Central memory CD8-positive, alpha-beta T cell (primary cell): ENCODE measurements around the gene MCF2L.

Source experiments
- ATAC-seq: fragments of 150-1000 bp; cut with Tn5 transposase; replicated peaks from 2 replicates; pipeline ENCODE4 v1.10.0; 2022; ENCODE audit warnings: mild to moderate bottlenecking, moderate FRiP score, moderate number of reproducible peaks; ENCODE audit not compliant: poor library complexity, severe bottlenecking; ENCODE audit errors: extremely low read depth
- DNase-seq, 2 donors: peaks; one replicate each; pipeline ENCODE4 v3.0.0; 2021; ENCODE audit warnings: low spot score in 2 of 2
- H3K27ac Mint-ChIP-seq: one replicate; pipeline ENCODE4 v1.8.0; 2022; ENCODE audit warnings: low read depth, mild to moderate bottlenecking, moderate library complexity, mixed read lengths
- H3K27me3 Mint-ChIP-seq: one replicate; pipeline ENCODE4 v1.8.0; 2022; ENCODE audit warnings: mixed read lengths
- H3K36me3 Mint-ChIP-seq: one replicate; pipeline ENCODE4 v1.8.0; 2022; ENCODE audit warnings: mild to moderate bottlenecking, moderate library complexity, mixed read lengths; ENCODE audit not compliant: insufficient read depth
- H3K4me1 Mint-ChIP-seq: one replicate; pipeline ENCODE4 v1.8.0; 2022; ENCODE audit warnings: mixed read lengths
- H3K4me3 Mint-ChIP-seq: one replicate; pipeline ENCODE4 v1.8.0; 2022; ENCODE audit warnings: mild to moderate bottlenecking, moderate library complexity, mixed read lengths
- H3K9me3 Mint-ChIP-seq: one replicate; pipeline ENCODE4 v1.8.0; 2022; ENCODE audit warnings: mixed read lengths

Gene MCF2L

GRCh38 chr13:112968910-112969691 is at the start of gene MCF2L:
MCF2L (plus strand) TSS chr13:112969214; CDS start chr13:112969380, 166 bp downstream.
- no peaks in the 10 kb centered on the region for H3K27me3 Mint-ChIP-seq
- peak within 1 kb of the TSS; percentile 86 for H3K4me3 Mint-ChIP-seq
- H3K9me3 Mint-ChIP-seq: no peaks in the 10 kb centered on the region
- H3K27ac Mint-ChIP-seq: peak within 1 kb of the TSS; percentile 62
- peaks cover 6% of the 10 kb centered on the region for H3K36me3 Mint-ChIP-seq
- DNase-seq (peak; percentile 34 to 48), ATAC-seq (peak; percentile 75)
- peaks cover 22% of the 10 kb centered on the region for H3K4me1 Mint-ChIP-seq

GRCh38 chr13:112923962-112924361 is 45.1 kb upstream of the MCF2L start:
- peaks cover 1% of the 10 kb centered on the region for H3K36me3 Mint-ChIP-seq
- no peak overlapping the region for H3K4me3 Mint-ChIP-seq
- DNase-seq (no peak), ATAC-seq (no peak)
- peaks cover under 1% of the 10 kb centered on the region for H3K4me1 Mint-ChIP-seq
- H3K27ac Mint-ChIP-seq: no peak overlapping the region
- peaks cover 62% of the 10 kb centered on the region for H3K27me3 Mint-ChIP-seq
- no peaks in the 10 kb centered on the region for H3K9me3 Mint-ChIP-seq

- Mint-ChIP-seq H3K4me1 (peaks cover 5% of the 10 kb centered on the region), H3K27ac (no peak overlapping the region), H3K36me3 (peaks cover 1% of the 10 kb centered on the region), H3K4me3 (no peak overlapping the region), H3K9me3 (no peaks in the 10 kb centered on the region), H3K27me3 (peaks cover 66% of the 10 kb centered on the region)
- ATAC-seq (no peak), DNase-seq (no peak)
Measured at GRCh38 chr13:112924365-112924764, 44.6 kb upstream of the MCF2L start.

- Mint-ChIP-seq H3K9me3 (no peaks in the 10 kb centered on the region), H3K27ac (no peak overlapping the region), H3K4me3 (no peak overlapping the region), H3K36me3 (peaks cover 1% of the 10 kb centered on the region), H3K4me1 (peaks cover 10% of the 10 kb centered on the region), H3K27me3 (peaks cover 67% of the 10 kb centered on the region)
- DNase-seq: no peak
- ATAC-seq: no peak
Measured at GRCh38 chr13:112926003-112926402, 43.0 kb upstream of the MCF2L start.

GRCh38 chr13:112926993-112927392 is 42.0 kb upstream of the MCF2L start:
- DNase-seq: no peak
- Mint-ChIP-seq H3K4me1 (peaks cover 10% of the 10 kb centered on the region), H3K27me3 (peaks cover 67% of the 10 kb centered on the region), H3K9me3 (no peaks in the 10 kb centered on the region), H3K27ac (no peak overlapping the region), H3K4me3 (no peak overlapping the region), H3K36me3 (peaks cover 1% of the 10 kb centered on the region)
- no peak for ATAC-seq

- Mint-ChIP-seq H3K27me3 (peaks cover 68% of the 10 kb centered on the region), H3K4me1 (peaks cover 10% of the 10 kb centered on the region), H3K27ac (no peak overlapping the region), H3K4me3 (no peak overlapping the region), H3K9me3 (no peaks in the 10 kb centered on the region), H3K36me3 (peaks cover 1% of the 10 kb centered on the region)
- ATAC-seq: no peak
- no peak for DNase-seq
Measured at GRCh38 chr13:112928020-112928971, 40.7 kb upstream of the MCF2L start.

- no peak for ATAC-seq
- peaks cover 10% of the 10 kb centered on the region for H3K4me1 Mint-ChIP-seq
Measured at GRCh38 chr13:112928972-112929782, 39.8 kb upstream of the MCF2L start.

GRCh38 chr13:112929783-112930055 is 39.3 kb upstream of the MCF2L start:
- peaks cover 54% of the 10 kb centered on the region for H3K27me3 Mint-ChIP-seq
- H3K4me3 Mint-ChIP-seq: no peak overlapping the region
- no peaks in the 10 kb centered on the region for H3K9me3 Mint-ChIP-seq
- H3K36me3 Mint-ChIP-seq: no peaks in the 10 kb centered on the region
- H3K4me1 Mint-ChIP-seq: peaks cover 10% of the 10 kb centered on the region
- ATAC-seq (no peak), DNase-seq (no peak)
- H3K27ac Mint-ChIP-seq: no peak overlapping the region

More at GRCh38 chr13:112928972-112929782, 39.8 kb upstream of the MCF2L start:
- Mint-ChIP-seq H3K36me3 (no peaks in the 10 kb centered on the region), H3K27me3 (peaks cover 59% of the 10 kb centered on the region), H3K4me3 (no peak overlapping the region), H3K27ac (no peak overlapping the region), H3K9me3 (no peaks in the 10 kb centered on the region)
- no peak for DNase-seq

- no peak for ATAC-seq
- Mint-ChIP-seq H3K9me3 (no peaks in the 10 kb centered on the region), H3K27ac (no peak overlapping the region), H3K4me3 (no peak overlapping the region), H3K36me3 (no peaks in the 10 kb centered on the region), H3K4me1 (peaks cover 10% of the 10 kb centered on the region), H3K27me3 (peaks cover 56% of the 10 kb centered on the region)
- DNase-seq: no peak
Measured at GRCh38 chr13:112930192-112930591, 38.8 kb upstream of the MCF2L start.

GRCh38 chr13:112931028-112931934 is 37.7 kb upstream of the MCF2L start:
- Mint-ChIP-seq H3K9me3 (no peaks in the 10 kb centered on the region), H3K4me3 (no peak overlapping the region), H3K27me3 (peaks cover 66% of the 10 kb centered on the region), H3K27ac (no peak overlapping the region), H3K4me1 (peaks cover 10% of the 10 kb centered on the region), H3K36me3 (no peaks in the 10 kb centered on the region)
- ATAC-seq (no peak), DNase-seq (no peak)

- H3K4me1 Mint-ChIP-seq: peaks cover 10% of the 10 kb centered on the region
- no peaks in the 10 kb centered on the region for H3K36me3 Mint-ChIP-seq
- ATAC-seq (no peak), DNase-seq (no peak)
- no peak overlapping the region for H3K4me3 Mint-ChIP-seq
- no peaks in the 10 kb centered on the region for H3K9me3 Mint-ChIP-seq
- no peak overlapping the region for H3K27ac Mint-ChIP-seq
- peaks cover 66% of the 10 kb centered on the region for H3K27me3 Mint-ChIP-seq
Measured at GRCh38 chr13:112932971-112933370, 36.0 kb upstream of the MCF2L start.
